Ammon's horn (tissue), 1 donor: ENCODE results near the gene RPL41.
"Not testable (repeated sequence)": the region's sequence is repeated elsewhere in the genome, so short reads cannot be mapped to it uniquely, and the experiment has no call there.

Experiments
- DNase-seq: peaks from one replicate; pipeline ENCODE4 v3.0.0-alpha.2; 2016; ENCODE audit warnings: low spot score

The RPL41 gene

GRCh38 chr12:56154818-56155217 is 38.4 kb downstream of the RPL41 start:
- DNase-seq, result no peak

- no peak for DNase-seq
These were observed 38.9 kb downstream of the RPL41 start for GRCh38 chr12:56155256-56155845.

GRCh38 chr12:56156464-56157200 is 40.2 kb downstream of the RPL41 start:
- not testable (repeated sequence) for DNase-seq

- peak; percentile 54 for DNase-seq
These were observed 41.0 kb downstream of the RPL41 start for GRCh38 chr12:56157201-56158028.

GRCh38 chr12:56158029-56158925 is 41.8 kb downstream of the RPL41 start, which contains the start of gene MYL6:
Gene MYL6, plus strand, starts transcription at chr12:56158359. Its CDS starts 43 bp downstream, at chr12:56158402.
- peak; percentile 99 for DNase-seq

- DNase-seq, result peak; percentile 74
These were observed 42.6 kb downstream of the RPL41 start for GRCh38 chr12:56158926-56159461.

GRCh38 chr12:56159482-56160192 is 43.2 kb downstream of the RPL41 start:
- DNase-seq, result no peak

GRCh38 chr12:56160193-56160763 is 43.8 kb downstream of the RPL41 start:
- DNase-seq, result no peak

GRCh38 chr12:56160894-56161689 is 44.7 kb downstream of the RPL41 start:
- DNase-seq, result no peak

GRCh38 chr12:56161690-56162351 is 45.4 kb downstream of the RPL41 start:
- no peak for DNase-seq

GRCh38 chr12:56162468-56163290 is 46.2 kb downstream of the RPL41 start:
- DNase-seq, result no peak

GRCh38 chr12:56163533-56164344 is 47.3 kb downstream of the RPL41 start:
- DNase-seq, result no peak

GRCh38 chr12:56164345-56164729 is 47.9 kb downstream of the RPL41 start:
- no peak for DNase-seq

GRCh38 chr12:56165369-56165768 is 48.9 kb downstream of the RPL41 start:
- DNase-seq, result no peak
